Endothelial cell of umbilical vein (primary cell): ENCODE measurements around the gene LIMA1. TPM values are rescaled to one million over a fixed set of nuclear protein-coding genes. Genes with fewer than 3 reads are reported as not detected.

Experiments
- BruUV-seq: library from RNA; stranded (reverse); fragments of 400-500 nt; replicated peaks from 2 replicates; lab custom pipeline; 2021; lab: Mats Ljungman, UMichigan
- CTCF ChIA-PET: fragments of 300-600, 350-600 bp; sonication (Branson Sonifier 250); formaldehyde crosslinking; loops from one replicate; lab custom pipeline; 2021; ENCODE audit warnings: antibody characterized with exemption, inconsistent platforms; lab: Charles Lee
- POLR2A ChIA-PET: fragments of 300-600, 350-600 bp; sonication (Branson Sonifier 250); formaldehyde crosslinking; loops from one replicate; lab custom pipeline; 2021; ENCODE audit warnings: antibody characterized with exemption, inconsistent platforms; lab: Charles Lee
- DNase-seq: peaks from one replicate; pipeline ENCODE4 v3.0.0-alpha.2; 2011; ENCODE audit warnings: low read depth, low spot score
- FAIRE-seq: peaks from 2 replicates; lab custom pipeline; 2011; peaks lifted over from hg19 to GRCh38; lab: Jason Lieb, UNC
- H2AFZ ChIP-seq: 2 replicates; pipeline ENCODE4 v1.6.0; 2012; ENCODE audit warnings: low read depth, low read length, control low read depth, inconsistent platforms
- H3K27ac ChIP-seq: 2 replicates; pipeline ENCODE4 v1.5.1; 2011; ENCODE audit warnings: low read depth, mild to moderate bottlenecking, control low read depth, low read length, moderate library complexity; ENCODE audit not compliant: insufficient read depth
- H3K27me3 ChIP-seq, 2 experiments: 2 replicates each; pipeline versions ENCODE4 v1.6.0 to v1.6.1; 2011; ENCODE audit warnings: low read length in 2 of 2, mixed read lengths in 1 of 2; ENCODE audit not compliant: control insufficient read depth in 2 of 2, insufficient read depth in 2 of 2
- H3K36me3 ChIP-seq, 2 experiments: 2 replicates in 1 of 2; 3 replicates in 1 of 2; pipeline ENCODE4 v1.5.1; 2011; ENCODE audit warnings: low read length in 2 of 2, mild to moderate bottlenecking in 1 of 2, moderate library complexity in 1 of 2; ENCODE audit not compliant: control insufficient read depth in 2 of 2, insufficient read depth in 2 of 2; ENCODE audit errors: extremely low read depth in 1 of 2
- H3K4me1 ChIP-seq: 3 replicates; pipeline ENCODE4 v1.5.1; 2011; ENCODE audit warnings: mild to moderate bottlenecking, low read length; ENCODE audit not compliant: control insufficient read depth, insufficient read depth; ENCODE audit errors: extremely low read depth
- H3K4me2 ChIP-seq: 2 replicates; pipeline ENCODE4 v1.6.1; 2011; ENCODE audit warnings: low read length, control low read depth, mixed read lengths; ENCODE audit not compliant: insufficient read depth
- H3K4me3 ChIP-seq, 3 experiments: fragments of 200-600 bp in 1 of 3; sonication (generic), shearing (Covaris generic) in 1 of 3; replicated peaks in 1 of 3; 2 replicates each; pipeline ENCODE4 v1.5.1; 2011 to 2016; ENCODE audit warnings: control low read depth in 3 of 3, low read length in 3 of 3, mild to moderate bottlenecking in 2 of 3, inconsistent platforms in 1 of 3, low read depth in 1 of 3, moderate library complexity in 1 of 3; ENCODE audit not compliant: insufficient read depth in 1 of 3
- H3K79me2 ChIP-seq: 2 replicates; pipeline ENCODE4 v1.6.0; 2012; ENCODE audit warnings: low read length, inconsistent platforms; ENCODE audit not compliant: control insufficient read depth, insufficient read depth
- H3K9ac ChIP-seq: replicated peaks from 2 replicates; pipeline ENCODE3; 2011; ENCODE audit warnings: low read length, control low read depth; ENCODE audit not compliant: insufficient read depth; ENCODE audit errors: extremely low read depth
- H3K9me1 ChIP-seq: replicated peaks from 3 replicates; pipeline ENCODE4 v1.6.0; 2011; ENCODE audit warnings: mild to moderate bottlenecking, low read length; ENCODE audit not compliant: control insufficient read depth, insufficient read depth; ENCODE audit errors: extremely low read depth
- H3K9me3 ChIP-seq: replicated peaks from 2 replicates; pipeline ENCODE4 v1.5.1; 2012; ENCODE audit warnings: low read length, inconsistent platforms; ENCODE audit not compliant: control insufficient read depth, insufficient read depth
- H4K20me1 ChIP-seq: replicated peaks from 2 replicates; pipeline ENCODE3; 2011; ENCODE audit warnings: mild to moderate bottlenecking, low read length; ENCODE audit not compliant: control insufficient read depth, insufficient read depth; ENCODE audit errors: extremely low read depth
- EZH2 ChIP-seq: IDR thresholded peaks from 2 replicates; pipeline ENCODE4 v1.6.1; 2012; ENCODE audit warnings: borderline replicate concordance, low read depth, mild to moderate bottlenecking, moderate library complexity, low read length, inconsistent platforms; ENCODE audit not compliant: severe bottlenecking
- FOS ChIP-seq: IDR thresholded peaks from 2 replicates; pipeline ENCODE4 v1.6.1; 2011; ENCODE audit warnings: mild to moderate bottlenecking, low read length, moderate library complexity, borderline replicate concordance; ENCODE audit not compliant: insufficient read depth
- GATA2 ChIP-seq: IDR thresholded peaks from 2 replicates; pipeline ENCODE4 v1.7.0; 2011; ENCODE audit warnings: low read depth, mild to moderate bottlenecking, moderate library complexity, mixed read lengths, low read length; ENCODE audit not compliant: insufficient read length, insufficient read depth
- JUN ChIP-seq: IDR thresholded peaks from 2 replicates; pipeline ENCODE4 v1.6.1; 2011; ENCODE audit warnings: borderline replicate concordance, low read depth; ENCODE audit not compliant: insufficient read length, insufficient read depth
- MYC ChIP-seq: IDR thresholded peaks from one replicate; pipeline ENCODE4 v1.6.1; 2011; ENCODE audit warnings: mild to moderate bottlenecking, low read depth, low read length
- POLR2AphosphoS5 ChIP-seq: IDR thresholded peaks from 2 replicates; pipeline ENCODE4 v1.6.1; 2012; ENCODE audit warnings: low read depth, mild to moderate bottlenecking, control low read depth, low read length, moderate library complexity; ENCODE audit not compliant: insufficient read depth
- dilution Hi-C: fragments of 300-500 bp; cut with MboI; formaldehyde crosslinking; loops from one replicate; pipeline ENCODE4 v1.15.0; 2019; ENCODE audit warnings: low sequenced_read_pairs; ENCODE audit not compliant: extremely low pct_ligation_motif_present
- intact Hi-C: fragments of 100-400 bp; cut with micrococcal nuclease; formaldehyde crosslinking; loops from one replicate; pipeline ENCODE4 v1.10.0; 2022
- polyA plus RNA-seq, 4 experiments: library from polyadenylated mRNA; depleted of rRNA in 3 of 4; stranded (reverse) in 3 of 4; unstranded in 1 of 4; fragments of >200 nt; gene quantifications; 2 replicates each; pipeline versions ENCODE4 v1.2.1 to v1.2.3, GENCODE V29; 2011 to 2012; ENCODE audit warnings: missing spikeins in 1 of 4
- total RNA-seq: library from RNA; stranded (reverse); gene quantifications from 2 replicates; pipeline ENCODE4 v1.2.3, GENCODE V29; 2021
- TF ChIP-seq, protein P1 (sequence below): IDR thresholded peaks from 2 replicates; pipeline ENCODE4 v1.6.1; 2011; ENCODE audit not compliant: insufficient read depth, insufficient read length
- TF ChIP-seq, protein P2 (sequence below), 2 donors: IDR thresholded peaks; 1 replicate in 1 of 2; 2 replicates in 1 of 2; pipeline ENCODE4 v1.5.1; 2011; ENCODE audit warnings: low read length in 2 of 2, mild to moderate bottlenecking in 2 of 2, moderate library complexity in 2 of 2, control low read depth in 1 of 2, inconsistent platforms in 1 of 2, low read depth in 1 of 2; ENCODE audit not compliant: insufficient read depth in 1 of 2; ENCODE audit errors: extremely low read depth in 1 of 2

LIMA1 gene
- total and polyA plus RNA-seq, 2 donors (not counting 3 experiments of a cell fraction or from before 2014, with no cell fraction given): 35.0 to 87.3 TPM

DNA sequence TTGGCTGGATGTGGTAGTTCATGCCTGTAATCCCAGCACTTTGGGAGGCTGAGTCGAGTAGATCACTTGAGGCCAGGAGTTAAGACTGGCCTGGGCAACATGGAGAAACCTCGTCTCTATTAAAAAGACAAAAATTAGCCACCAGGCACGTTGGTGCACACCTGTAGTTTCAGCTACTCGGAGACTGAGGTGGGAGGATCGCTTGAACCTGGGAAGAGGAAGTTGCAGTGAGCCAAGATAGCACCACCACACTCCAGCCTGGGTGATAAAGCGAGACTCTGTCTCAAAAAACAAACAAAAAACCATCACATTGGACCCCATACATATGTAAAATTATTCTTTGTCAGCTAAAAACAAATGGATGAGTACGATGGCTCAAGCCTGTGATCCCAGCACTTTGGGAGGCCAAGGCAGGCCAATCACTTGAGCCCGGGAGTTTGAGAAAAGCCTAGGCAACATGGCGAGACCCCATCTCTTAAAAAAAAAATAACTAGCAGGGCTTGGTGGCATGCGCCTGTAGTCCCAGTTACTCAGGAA lies 43.9 kb downstream of the LIMA1 start:
- Histone ChIP-seq H2AFZ (no peak overlapping the region), H3K4me3 (no peak overlapping the region), H3K9ac (no peak overlapping the region), H3K36me3 (no peaks in the 10 kb centered on the region), H3K27me3 (peaks cover 2 to 4% of the 10 kb centered on the region in 2 experiments), H3K4me1 (no peaks in the 10 kb centered on the region), H3K9me3 (no peaks in the 10 kb centered on the region), H3K4me2 (no peak overlapping the region), H4K20me1 (no peaks in the 10 kb centered on the region), H3K79me2 (no peaks in the 10 kb centered on the region), H3K9me1 (no peaks in the 10 kb centered on the region), H3K27ac (no peak overlapping the region)
- CTCF ChIA-PET: no interaction called here
- POLR2A ChIA-PET: no interaction called here
- TF ChIP-seq, protein P1, sequence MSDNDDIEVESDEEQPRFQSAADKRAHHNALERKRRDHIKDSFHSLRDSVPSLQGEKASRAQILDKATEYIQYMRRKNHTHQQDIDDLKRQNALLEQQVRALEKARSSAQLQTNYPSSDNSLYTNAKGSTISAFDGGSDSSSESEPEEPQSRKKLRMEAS: no peak
- TF ChIP-seq POLR2AphosphoS5: no peak
- no peak for TF ChIP-seq JUN
- TF ChIP-seq, protein P2, sequence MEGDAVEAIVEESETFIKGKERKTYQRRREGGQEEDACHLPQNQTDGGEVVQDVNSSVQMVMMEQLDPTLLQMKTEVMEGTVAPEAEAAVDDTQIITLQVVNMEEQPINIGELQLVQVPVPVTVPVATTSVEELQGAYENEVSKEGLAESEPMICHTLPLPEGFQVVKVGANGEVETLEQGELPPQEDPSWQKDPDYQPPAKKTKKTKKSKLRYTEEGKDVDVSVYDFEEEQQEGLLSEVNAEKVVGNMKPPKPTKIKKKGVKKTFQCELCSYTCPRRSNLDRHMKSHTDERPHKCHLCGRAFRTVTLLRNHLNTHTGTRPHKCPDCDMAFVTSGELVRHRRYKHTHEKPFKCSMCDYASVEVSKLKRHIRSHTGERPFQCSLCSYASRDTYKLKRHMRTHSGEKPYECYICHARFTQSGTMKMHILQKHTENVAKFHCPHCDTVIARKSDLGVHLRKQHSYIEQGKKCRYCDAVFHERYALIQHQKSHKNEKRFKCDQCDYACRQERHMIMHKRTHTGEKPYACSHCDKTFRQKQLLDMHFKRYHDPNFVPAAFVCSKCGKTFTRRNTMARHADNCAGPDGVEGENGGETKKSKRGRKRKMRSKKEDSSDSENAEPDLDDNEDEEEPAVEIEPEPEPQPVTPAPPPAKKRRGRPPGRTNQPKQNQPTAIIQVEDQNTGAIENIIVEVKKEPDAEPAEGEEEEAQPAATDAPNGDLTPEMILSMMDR (IDR thresholded peaks at IDR 0.05; ENCODE audit: extremely low read depth in 1 of 2, insufficient read depth in 1 of 2, low read depth in 1 of 2, low read length in 2 of 2): no peak
- intact Hi-C loops (no loop called here), dilution Hi-C loops (no loop called here)
- DNase-seq (no peak), FAIRE-seq (no peak)
- no TSS peak for BruUV-seq

DNA sequence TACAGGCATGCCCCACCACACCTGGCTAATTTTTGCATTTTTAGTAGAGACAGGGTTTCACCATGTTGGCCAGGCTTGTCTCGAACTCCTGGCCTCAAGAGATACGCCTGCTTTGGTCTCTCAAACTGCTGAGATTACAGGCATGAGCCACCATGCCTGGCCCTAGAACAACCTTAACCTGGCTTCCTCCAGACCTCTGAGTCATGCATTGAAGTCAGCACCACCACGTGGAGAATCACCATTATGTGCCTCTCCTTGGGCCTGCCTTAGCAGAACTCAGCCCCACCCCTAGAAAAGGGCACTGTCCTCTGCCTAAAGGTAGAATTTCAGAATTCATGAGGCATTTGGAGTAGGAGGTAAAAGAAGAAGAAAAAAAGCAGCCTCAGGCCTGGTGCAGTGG lies 49.0 kb downstream of the LIMA1 start:
- Histone ChIP-seq H2AFZ (no peak overlapping the region), H3K9me3 (no peaks in the 10 kb centered on the region), H3K4me2 (no peak overlapping the region), H3K27ac (no peak overlapping the region), H3K4me1 (peaks cover 8% of the 10 kb centered on the region), H3K36me3 (no peaks in the 10 kb centered on the region), H3K79me2 (no peaks in the 10 kb centered on the region), H4K20me1 (no peaks in the 10 kb centered on the region), H3K9me1 (no peaks in the 10 kb centered on the region), H3K4me3 (no peak overlapping the region), H3K27me3 (no peaks in the 10 kb centered on the region), H3K9ac (no peak overlapping the region)
- dilution Hi-C loops: no loop called here
- FAIRE-seq (no peak), DNase-seq (no peak)
- BruUV-seq: no TSS peak
- POLR2A ChIA-PET: interaction anchor here (0.6 to 0.8 kb wide), 2 partner anchors 12 to 88 kb away, joined by 4 to 7 read pairs; no protein-coding TSS in a partner anchor
- intact Hi-C loops: no loop called here
- CTCF ChIA-PET: interaction anchor here (0.5 to 5.7 kb wide), 4 partner anchors 12 to 229 kb away, joined by 3 to 21 read pairs (median 3); no protein-coding TSS in a partner anchor
- no peak for TF ChIP-seq MYC
- peak; percentile 23 for TF ChIP-seq FOS
- TF ChIP-seq EZH2: no peak
- TF ChIP-seq POLR2AphosphoS5: no peak
- TF ChIP-seq, protein P1: no peak
- TF ChIP-seq JUN: no peak
- TF ChIP-seq GATA2: no peak
